Measurements from ENCODE around the gene CDC34. TPM values are rescaled to one million over a fixed set of nuclear protein-coding genes. Genes with fewer than 3 reads are reported as not detected.

The CDC34 gene
- total and polyA plus RNA-seq, 5 donors from 2014 or later, result 32.2 to 39.2 (median 36.9) TPM

GRCh38 chr19:547117-547516 is 15.6 kb downstream of the CDC34 start:
- no peaks in the 10 kb centered on the region for H3K36me3 Mint-ChIP-seq
- no peaks in the 10 kb centered on the region for H3K27me3 Mint-ChIP-seq
- no peak overlapping the region for H3K27ac ChIP-seq (ENCODE audit: insufficient read depth, low read length, poor library complexity, severe bottlenecking)
- no peaks in the 10 kb centered on the region for H3K27me3 ChIP-seq (ENCODE audit: control insufficient read depth, insufficient read depth, low read length)
- H3K9me3 Mint-ChIP-seq, result no peaks in the 10 kb centered on the region
- peaks cover 6% of the 10 kb centered on the region for H3K36me3 ChIP-seq (ENCODE audit: control insufficient read depth, insufficient read depth, low read length)
- peaks cover 20% of the 10 kb centered on the region for H3K4me1 ChIP-seq (ENCODE audit: control insufficient read depth, insufficient read depth, low read length, poor library complexity, severe bottlenecking)
- H3K9me3 ChIP-seq (ENCODE audit: control insufficient read depth in 2 of 2, low read length in 2 of 2), result no peaks in the 10 kb centered on the region
- no peak overlapping the region for H3K4me3 Mint-ChIP-seq
- ATAC-seq (ENCODE audit: low read depth in 2 of 2) (no peak), DNase-seq (no peak)
- peaks cover 0 to 23% (median 5%) of the 10 kb centered on the region in 4 donors for H3K4me1 Mint-ChIP-seq
- H3K4me3 ChIP-seq (ENCODE audit: low read depth, low read length), result no peak overlapping the region
- no peak overlapping the region for H3K27ac Mint-ChIP-seq

- DNase-seq (no peak), ATAC-seq (ENCODE audit: low read depth in 2 of 2) (no peak)
- no peaks in the 10 kb centered on the region for H3K36me3 Mint-ChIP-seq
- H3K36me3 ChIP-seq (ENCODE audit: control insufficient read depth, insufficient read depth, low read length), result no peaks in the 10 kb centered on the region
- no peak overlapping the region for H3K27ac Mint-ChIP-seq
- no peaks in the 10 kb centered on the region for H3K9me3 Mint-ChIP-seq
- H3K4me1 Mint-ChIP-seq, result peaks cover 0 to 23% (median 5%) of the 10 kb centered on the region in 4 donors
- H3K4me3 Mint-ChIP-seq, result no peak overlapping the region
- H3K27ac ChIP-seq (ENCODE audit: insufficient read depth, low read length, poor library complexity, severe bottlenecking), result no peak overlapping the region
- no peaks in the 10 kb centered on the region for H3K27me3 Mint-ChIP-seq
- no peaks in the 10 kb centered on the region for H3K9me3 ChIP-seq (ENCODE audit: control insufficient read depth in 2 of 2, low read length in 2 of 2)
- peaks cover 20% of the 10 kb centered on the region for H3K4me1 ChIP-seq (ENCODE audit: control insufficient read depth, insufficient read depth, low read length, poor library complexity, severe bottlenecking)
- H3K27me3 ChIP-seq (ENCODE audit: control insufficient read depth, insufficient read depth, low read length), result no peaks in the 10 kb centered on the region
- no peak overlapping the region for H3K4me3 ChIP-seq (ENCODE audit: low read depth, low read length)
These were observed 16.5 kb downstream of the CDC34 start for GRCh38 chr19:547836-548720.

GRCh38 chr19:548886-549830 is 17.6 kb downstream of the CDC34 start:
- Mint-ChIP-seq H3K36me3 (no peaks in the 10 kb centered on the region), H3K4me3 (no peak overlapping the region), H3K9me3 (no peaks in the 10 kb centered on the region), H3K27me3 (no peaks in the 10 kb centered on the region), H3K27ac (no peak overlapping the region), H3K4me1 (peaks cover 0 to 12% (median 0%) of the 10 kb centered on the region in 4 donors)
- Histone ChIP-seq H3K27me3 (ENCODE audit: control insufficient read depth, insufficient read depth, low read length) (no peaks in the 10 kb centered on the region), H3K27ac (ENCODE audit: insufficient read depth, low read length, poor library complexity, severe bottlenecking) (no peak overlapping the region), H3K4me1 (ENCODE audit: control insufficient read depth, insufficient read depth, low read length, poor library complexity, severe bottlenecking) (peaks cover 9% of the 10 kb centered on the region), H3K36me3 (ENCODE audit: control insufficient read depth, insufficient read depth, low read length) (no peaks in the 10 kb centered on the region), H3K9me3 (ENCODE audit: control insufficient read depth in 2 of 2, low read length in 2 of 2) (no peaks in the 10 kb centered on the region), H3K4me3 (ENCODE audit: low read depth, low read length) (no peak overlapping the region)
- no peak for ATAC-seq (ENCODE audit: low read depth in 2 of 2)
- no peak for DNase-seq

DNA sequence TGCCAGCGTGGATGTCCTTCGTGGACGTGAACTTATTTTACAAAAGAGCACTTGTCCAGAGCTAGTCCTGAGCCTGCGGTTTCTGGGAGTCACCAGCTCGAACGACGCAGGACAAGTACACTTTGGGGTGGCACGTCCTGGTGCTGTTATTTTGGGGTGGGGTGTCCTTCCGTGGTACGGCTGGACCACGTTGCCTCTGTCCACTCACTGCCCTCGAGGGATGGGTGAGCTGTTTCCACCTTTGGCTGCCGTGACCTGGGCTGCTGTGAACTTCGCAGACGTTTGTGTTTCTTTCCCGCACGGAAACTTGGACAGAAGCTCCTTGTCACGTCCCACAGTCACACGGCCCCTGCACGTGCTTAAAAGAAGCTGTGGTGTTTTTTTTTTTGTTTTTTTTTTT is 23.3 kb downstream of the CDC34 start:
- ATAC-seq (ENCODE audit: low read depth in 2 of 2) (no peak), DNase-seq (no peak)
- H3K4me1 ChIP-seq (ENCODE audit: control insufficient read depth, insufficient read depth, low read length, poor library complexity, severe bottlenecking), result no peaks in the 10 kb centered on the region
- Mint-ChIP-seq H3K27ac (no peak overlapping the region), H3K4me1 (no peaks in the 10 kb centered on the region), H3K9me3 (no peaks in the 10 kb centered on the region), H3K36me3 (no peaks in the 10 kb centered on the region), H3K4me3 (no peak overlapping the region), H3K27me3 (no peaks in the 10 kb centered on the region)
- H3K9me3 ChIP-seq (ENCODE audit: control insufficient read depth in 2 of 2, low read length in 2 of 2), result no peaks in the 10 kb centered on the region
- H3K4me3 ChIP-seq (ENCODE audit: low read depth, low read length), result no peak overlapping the region
- no peaks in the 10 kb centered on the region for H3K36me3 ChIP-seq (ENCODE audit: control insufficient read depth, insufficient read depth, low read length)
- no peaks in the 10 kb centered on the region for H3K27me3 ChIP-seq (ENCODE audit: control insufficient read depth, insufficient read depth, low read length)
- no peak overlapping the region for H3K27ac ChIP-seq (ENCODE audit: insufficient read depth, low read length, poor library complexity, severe bottlenecking)

GRCh38 chr19:555474-555808 is 23.9 kb downstream of the CDC34 start:
- Histone ChIP-seq H3K27ac (ENCODE audit: insufficient read depth, low read length, poor library complexity, severe bottlenecking) (no peak overlapping the region), H3K36me3 (ENCODE audit: control insufficient read depth, insufficient read depth, low read length) (no peaks in the 10 kb centered on the region), H3K9me3 (ENCODE audit: control insufficient read depth in 2 of 2, low read length in 2 of 2) (no peaks in the 10 kb centered on the region), H3K27me3 (ENCODE audit: control insufficient read depth, insufficient read depth, low read length) (no peaks in the 10 kb centered on the region), H3K4me3 (ENCODE audit: low read depth, low read length) (no peak overlapping the region), H3K4me1 (ENCODE audit: control insufficient read depth, insufficient read depth, low read length, poor library complexity, severe bottlenecking) (no peaks in the 10 kb centered on the region)
- no peak for DNase-seq
- ATAC-seq (ENCODE audit: low read depth in 2 of 2), result no peak
- Mint-ChIP-seq H3K27me3 (no peaks in the 10 kb centered on the region), H3K27ac (no peak overlapping the region), H3K36me3 (no peaks in the 10 kb centered on the region), H3K9me3 (no peaks in the 10 kb centered on the region), H3K4me1 (no peaks in the 10 kb centered on the region), H3K4me3 (no peak overlapping the region)

DNA sequence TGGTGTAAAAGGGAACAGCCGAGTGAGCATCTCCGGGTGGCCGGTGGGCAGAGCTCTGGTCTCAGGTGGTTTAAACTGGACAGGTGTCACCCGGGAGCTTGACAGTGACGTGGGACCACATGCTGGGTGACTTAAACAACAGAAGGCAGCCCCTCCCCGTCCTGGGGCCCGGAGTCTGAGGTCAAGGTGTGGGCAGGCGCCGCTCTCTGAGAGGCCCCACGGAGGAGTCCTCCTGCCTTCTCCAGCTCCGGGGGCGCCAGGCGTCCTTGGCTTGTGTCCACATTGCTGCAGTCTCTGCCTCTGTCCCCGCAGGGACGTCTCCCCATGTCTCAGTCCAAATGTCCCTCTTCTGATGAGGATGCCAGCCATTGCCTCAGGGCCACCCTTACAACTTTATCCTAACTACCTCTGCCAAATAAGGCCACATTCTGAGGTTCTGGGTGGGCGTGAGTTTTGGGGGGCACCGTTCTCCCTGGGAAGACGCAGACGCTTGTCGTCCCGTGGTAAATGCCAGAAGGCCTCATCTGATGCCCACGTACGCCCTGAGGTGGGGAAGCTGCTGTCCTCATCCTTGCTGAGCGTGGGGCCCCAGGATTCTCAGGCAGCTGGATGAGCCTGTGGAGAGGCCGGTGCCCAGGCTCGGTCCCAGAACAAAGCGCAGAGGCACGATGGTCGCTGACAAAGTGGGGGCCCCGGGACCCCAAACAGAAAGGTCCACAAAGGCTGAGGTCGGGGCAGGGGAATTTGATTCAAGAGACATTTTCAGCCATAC is 25.2 kb downstream of the CDC34 start:
- no peak for ATAC-seq (ENCODE audit: low read depth in 2 of 2)
- Mint-ChIP-seq H3K27me3 (no peaks in the 10 kb centered on the region), H3K4me3 (no peak overlapping the region), H3K27ac (no peak overlapping the region), H3K9me3 (no peaks in the 10 kb centered on the region), H3K4me1 (no peaks in the 10 kb centered on the region), H3K36me3 (no peaks in the 10 kb centered on the region)
- DNase-seq, result no peak
- Histone ChIP-seq H3K4me1 (ENCODE audit: control insufficient read depth, insufficient read depth, low read length, poor library complexity, severe bottlenecking) (no peaks in the 10 kb centered on the region), H3K36me3 (ENCODE audit: control insufficient read depth, insufficient read depth, low read length) (no peaks in the 10 kb centered on the region), H3K4me3 (ENCODE audit: low read depth, low read length) (no peak overlapping the region), H3K27me3 (ENCODE audit: control insufficient read depth, insufficient read depth, low read length) (no peaks in the 10 kb centered on the region), H3K9me3 (ENCODE audit: control insufficient read depth in 2 of 2, low read length in 2 of 2) (no peaks in the 10 kb centered on the region), H3K27ac (ENCODE audit: insufficient read depth, low read length, poor library complexity, severe bottlenecking) (no peak overlapping the region)

DNA sequence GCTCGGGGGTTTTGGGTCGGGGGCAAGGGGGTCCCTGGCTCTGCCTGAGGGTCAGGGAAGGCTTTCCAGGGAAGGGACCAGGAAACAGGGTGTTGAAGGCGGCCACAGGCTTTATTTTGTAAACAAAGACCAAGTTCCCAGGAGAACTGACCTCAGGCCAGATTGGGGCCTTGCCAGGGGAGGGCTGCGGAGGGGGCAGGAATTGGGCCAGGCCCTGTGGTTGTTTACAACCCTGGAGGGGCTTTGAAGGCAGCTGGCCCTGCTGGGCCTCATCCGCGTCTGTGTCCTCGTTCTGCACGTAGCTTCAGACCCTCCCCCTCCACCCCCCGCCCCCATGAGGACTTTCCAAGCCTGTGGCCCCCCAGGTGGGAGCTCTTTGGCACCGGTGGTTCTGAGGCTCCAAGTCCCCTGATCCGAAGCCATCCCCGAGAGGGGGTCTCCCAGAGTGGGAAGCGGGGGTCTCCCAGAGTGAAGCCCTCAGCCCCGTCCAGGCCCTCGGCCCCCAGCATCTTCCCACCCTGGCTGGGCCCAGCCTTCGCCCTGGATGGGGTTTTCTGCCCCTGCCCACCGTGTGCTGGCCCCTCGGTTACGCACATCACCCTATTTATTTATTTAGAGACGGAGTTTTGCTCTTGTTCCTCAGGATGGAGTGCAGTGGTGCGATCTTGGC is 27.3 kb downstream of the CDC34 start:
- ATAC-seq (ENCODE audit: low read depth in 2 of 2), result no peak
- Histone ChIP-seq H3K36me3 (ENCODE audit: control insufficient read depth, insufficient read depth, low read length) (no peaks in the 10 kb centered on the region), H3K9me3 (ENCODE audit: control insufficient read depth in 2 of 2, low read length in 2 of 2) (no peaks in the 10 kb centered on the region), H3K4me3 (ENCODE audit: low read depth, low read length) (no peak overlapping the region), H3K27me3 (ENCODE audit: control insufficient read depth, insufficient read depth, low read length) (no peaks in the 10 kb centered on the region), H3K4me1 (ENCODE audit: control insufficient read depth, insufficient read depth, low read length, poor library complexity, severe bottlenecking) (no peaks in the 10 kb centered on the region), H3K27ac (ENCODE audit: insufficient read depth, low read length, poor library complexity, severe bottlenecking) (no peak overlapping the region)
- Mint-ChIP-seq H3K4me3 (no peak overlapping the region), H3K36me3 (no peaks in the 10 kb centered on the region), H3K4me1 (no peaks in the 10 kb centered on the region), H3K27me3 (no peaks in the 10 kb centered on the region), H3K27ac (no peak overlapping the region), H3K9me3 (no peaks in the 10 kb centered on the region)
- DNase-seq, result no peak

All from CD4-positive, CD25-positive, alpha-beta regulatory T cell (primary cell).